Adrenal gland (tissue), 5 donors: ENCODE measurements around the gene VN1R4.

Source experiments
- CTCF ChIP-seq, 6 experiments: fragments of 450-650 bp in 4 of 6; fragments of 200-600 bp in 2 of 6; sonication (generic) in 1 of 6; IDR thresholded peaks; 1 replicate in 5 of 6; 2 replicates in 1 of 6; pipeline versions ENCODE4 v1.5.1 to v1.8.0; 2016 to 2021; ENCODE audit warnings: antibody characterized with exemption in 6 of 6, mild to moderate bottlenecking in 2 of 6, moderate library complexity in 1 of 6
- POLR2A ChIP-seq, 2 donors: fragments of 450-650 bp; IDR thresholded peaks; one replicate each; pipeline ENCODE4 v1.6.1; 2017; ENCODE audit warnings: antibody characterized with exemption in 2 of 2, mild to moderate bottlenecking in 2 of 2, moderate library complexity in 1 of 2
- donor health status: DM: no; HTN: no; CAD: no.

GRCh38 chr19:53246498-53246897, 21.0 kb downstream of the VN1R4 start:
- TF ChIP-seq CTCF (IDR thresholded peaks at IDR 0.05) (no peak), POLR2A (IDR thresholded peaks at IDR 0.05) (no peak)
